ENCODE results near the gene PLA2G2D. TPM values are rescaled to one million over a fixed set of nuclear protein-coding genes. Genes with fewer than 3 reads are reported as not detected.

PLA2G2D gene
- total RNA-seq, 2 donors from 2014 or later = not detected

DNA sequence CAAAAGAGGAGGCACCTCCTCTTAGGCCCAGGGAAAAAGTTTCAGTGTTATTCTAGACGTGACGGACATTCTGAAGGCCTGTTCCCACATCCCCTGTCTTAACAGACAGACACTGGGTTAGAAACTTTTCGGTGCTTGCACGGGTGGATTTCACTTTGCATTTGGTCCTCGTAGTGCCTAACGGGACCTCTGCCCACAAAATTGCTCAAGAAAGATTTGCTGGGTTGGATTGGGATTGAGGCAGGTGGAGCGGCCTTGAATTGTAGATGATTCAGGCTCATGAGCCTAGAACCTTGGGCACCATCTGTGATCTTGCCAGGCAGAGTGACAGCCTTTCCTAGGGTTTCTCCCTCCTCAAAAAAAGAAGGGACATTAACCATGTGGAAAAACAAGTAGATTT is 46.6 kb downstream of the PLA2G2D start:
- Mint-ChIP-seq H3K9me3 (peaks cover 2% of the 10 kb centered on the region), H3K36me3 (ENCODE audit: low read depth) (no peaks in the 10 kb centered on the region), H3K4me1 (no peaks in the 10 kb centered on the region), H3K27me3 (ENCODE audit: insufficient read depth) (peaks cover 3% of the 10 kb centered on the region), H3K4me3 (no peak overlapping the region), H3K27ac (no peak overlapping the region)
- TF ChIP-seq, protein P1, sequence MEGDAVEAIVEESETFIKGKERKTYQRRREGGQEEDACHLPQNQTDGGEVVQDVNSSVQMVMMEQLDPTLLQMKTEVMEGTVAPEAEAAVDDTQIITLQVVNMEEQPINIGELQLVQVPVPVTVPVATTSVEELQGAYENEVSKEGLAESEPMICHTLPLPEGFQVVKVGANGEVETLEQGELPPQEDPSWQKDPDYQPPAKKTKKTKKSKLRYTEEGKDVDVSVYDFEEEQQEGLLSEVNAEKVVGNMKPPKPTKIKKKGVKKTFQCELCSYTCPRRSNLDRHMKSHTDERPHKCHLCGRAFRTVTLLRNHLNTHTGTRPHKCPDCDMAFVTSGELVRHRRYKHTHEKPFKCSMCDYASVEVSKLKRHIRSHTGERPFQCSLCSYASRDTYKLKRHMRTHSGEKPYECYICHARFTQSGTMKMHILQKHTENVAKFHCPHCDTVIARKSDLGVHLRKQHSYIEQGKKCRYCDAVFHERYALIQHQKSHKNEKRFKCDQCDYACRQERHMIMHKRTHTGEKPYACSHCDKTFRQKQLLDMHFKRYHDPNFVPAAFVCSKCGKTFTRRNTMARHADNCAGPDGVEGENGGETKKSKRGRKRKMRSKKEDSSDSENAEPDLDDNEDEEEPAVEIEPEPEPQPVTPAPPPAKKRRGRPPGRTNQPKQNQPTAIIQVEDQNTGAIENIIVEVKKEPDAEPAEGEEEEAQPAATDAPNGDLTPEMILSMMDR (conservative IDR thresholded peaks at IDR 0.05) = no peak
- WGBS, 2 experiments (ENCODE audit: insufficient coverage in 1 of 2, insufficient read length in 1 of 2) = 84 to 90% methylated on average over 3 to 7 of the region's 7 CpGs
- no peaks in the 10 kb centered on the region for H3K36me3 ChIP-seq (ENCODE audit: control insufficient read depth, insufficient read depth, low read length)
- H3K27me3 ChIP-seq (ENCODE audit: control insufficient read depth, insufficient read depth, low read length, poor library complexity, severe bottlenecking) = no peaks in the 10 kb centered on the region
- H3K4me3 ChIP-seq (ENCODE audit: low read length) = no peak overlapping the region
- H3K9ac ChIP-seq (ENCODE audit: extremely low read depth, low read length, poor library complexity, severe bottlenecking) = no peak overlapping the region
- no peaks in the 10 kb centered on the region for H3K4me1 ChIP-seq (ENCODE audit: control insufficient read depth, insufficient read depth, low read length)
- peaks cover 6% of the 10 kb centered on the region for H3K9me3 ChIP-seq (ENCODE audit: control insufficient read depth, low read length)
- no peak overlapping the region for H3K27ac ChIP-seq (ENCODE audit: low read depth, low read length)
- no peak for DNase-seq

DNA sequence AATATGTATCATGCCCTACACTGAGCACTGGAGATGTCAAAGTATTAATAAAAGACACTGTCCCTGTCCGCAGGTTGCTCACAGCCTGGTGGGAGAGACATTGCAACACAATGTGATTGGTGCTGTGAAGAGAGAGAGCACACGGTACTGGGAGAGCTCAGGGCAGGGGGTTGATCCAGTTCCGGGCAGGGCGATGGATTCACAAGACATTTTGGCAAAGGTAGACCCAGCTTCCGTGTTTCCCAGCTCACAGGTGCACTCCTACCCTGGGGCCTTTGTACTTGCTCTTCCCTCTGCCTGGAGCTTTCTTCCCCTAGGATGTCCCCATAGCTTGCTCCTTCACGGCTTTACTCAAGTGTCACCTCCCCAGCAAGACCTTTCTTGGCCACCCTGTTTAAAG is 47.9 kb downstream of the PLA2G2D start:
- peaks cover 3% of the 10 kb centered on the region for H3K27me3 Mint-ChIP-seq (ENCODE audit: insufficient read depth)
- TF ChIP-seq, protein P1 (conservative IDR thresholded peaks at IDR 0.05) = no peak
- H3K9ac ChIP-seq (ENCODE audit: extremely low read depth, low read length, poor library complexity, severe bottlenecking) = no peak overlapping the region
- H3K27me3 ChIP-seq (ENCODE audit: control insufficient read depth, insufficient read depth, low read length, poor library complexity, severe bottlenecking) = no peaks in the 10 kb centered on the region
- no peaks in the 10 kb centered on the region for H3K9me3 ChIP-seq (ENCODE audit: control insufficient read depth, low read length)
- H3K9me3 Mint-ChIP-seq = peaks cover 2% of the 10 kb centered on the region
- no peaks in the 10 kb centered on the region for H3K36me3 ChIP-seq (ENCODE audit: control insufficient read depth, insufficient read depth, low read length)
- H3K4me1 Mint-ChIP-seq = no peaks in the 10 kb centered on the region
- H3K4me1 ChIP-seq (ENCODE audit: control insufficient read depth, insufficient read depth, low read length) = no peaks in the 10 kb centered on the region
- no peak overlapping the region for H3K4me3 Mint-ChIP-seq
- no peak overlapping the region for H3K4me3 ChIP-seq (ENCODE audit: low read length)
- 92 to 98% methylated on average over 6 of the region's 6 CpGs for WGBS, 2 experiments (ENCODE audit: insufficient coverage in 1 of 2, insufficient read length in 1 of 2)
- H3K27ac ChIP-seq (ENCODE audit: low read depth, low read length) = no peak overlapping the region
- no peaks in the 10 kb centered on the region for H3K36me3 Mint-ChIP-seq (ENCODE audit: low read depth)
- no peak for DNase-seq
- no peak overlapping the region for H3K27ac Mint-ChIP-seq

DNA sequence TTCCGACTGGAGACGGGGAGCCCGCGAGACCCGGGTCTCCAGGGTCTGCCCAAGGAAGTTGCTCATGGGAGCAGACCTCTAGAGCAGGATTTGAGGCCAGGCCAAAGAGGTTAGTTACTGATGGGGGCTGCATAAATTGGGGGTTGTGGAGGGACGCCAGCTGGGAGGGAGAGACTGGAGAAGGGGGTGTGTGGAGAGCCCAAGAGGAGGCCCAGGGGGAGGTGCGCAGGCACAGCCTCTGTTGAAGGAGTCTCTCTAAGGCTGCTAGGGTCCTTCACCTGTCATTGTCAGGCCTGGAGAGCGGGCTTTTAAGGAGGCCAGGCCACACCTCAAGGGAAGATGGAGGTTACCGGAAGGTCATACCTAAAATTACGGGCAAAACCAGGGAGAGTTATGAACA is 49.0 kb downstream of the PLA2G2D start:
- Mint-ChIP-seq H3K9me3 (peaks cover 2% of the 10 kb centered on the region), H3K36me3 (ENCODE audit: low read depth) (no peaks in the 10 kb centered on the region), H3K27me3 (ENCODE audit: insufficient read depth) (peaks cover 3% of the 10 kb centered on the region), H3K4me3 (no peak overlapping the region), H3K4me1 (no peaks in the 10 kb centered on the region), H3K27ac (no peak overlapping the region)
- DNase-seq = no peak
- H3K36me3 ChIP-seq (ENCODE audit: control insufficient read depth, insufficient read depth, low read length) = no peaks in the 10 kb centered on the region
- H3K9me3 ChIP-seq (ENCODE audit: control insufficient read depth, low read length) = no peaks in the 10 kb centered on the region
- no peaks in the 10 kb centered on the region for H3K27me3 ChIP-seq (ENCODE audit: control insufficient read depth, insufficient read depth, low read length, poor library complexity, severe bottlenecking)
- no peaks in the 10 kb centered on the region for H3K4me1 ChIP-seq (ENCODE audit: control insufficient read depth, insufficient read depth, low read length)
- WGBS, 2 experiments (ENCODE audit: insufficient coverage in 1 of 2, insufficient read length in 1 of 2) = 94% methylated on average over 9 to 10 of the region's 10 CpGs
- H3K9ac ChIP-seq (ENCODE audit: extremely low read depth, low read length, poor library complexity, severe bottlenecking) = no peak overlapping the region
- H3K27ac ChIP-seq (ENCODE audit: low read depth, low read length) = no peak overlapping the region
- H3K4me3 ChIP-seq (ENCODE audit: low read length) = no peak overlapping the region
- TF ChIP-seq, protein P1 (conservative IDR thresholded peaks at IDR 0.05) = no peak
